Muscle of back (tissue), 11 donors: ENCODE data around the gene GATM. TPM values are rescaled to one million over a fixed set of nuclear protein-coding genes. Genes with fewer than 3 reads are reported as not detected.
"Not testable (repeated sequence)": the region's sequence is repeated elsewhere in the genome, so short reads cannot be mapped to it uniquely, and the experiment has no call there.

ENCODE experiments used
- DNase-seq, 3 donors: peaks; one replicate each; pipeline versions ENCODE4 v3.0.0 to v3.0.0-alpha.2; 2013
- polyA plus RNA-seq, 10 donors: library from polyadenylated mRNA; unstranded; fragments of 120-200 nt; gene quantifications; one replicate each; pipeline ENCODE4 v1.2.1, GENCODE V29; 2013; ENCODE audit not compliant: insufficient read length in 10 of 10

The GATM gene
- polyA plus RNA-seq, 10 donors = 176 to 548 (median 349) TPM

DNA sequence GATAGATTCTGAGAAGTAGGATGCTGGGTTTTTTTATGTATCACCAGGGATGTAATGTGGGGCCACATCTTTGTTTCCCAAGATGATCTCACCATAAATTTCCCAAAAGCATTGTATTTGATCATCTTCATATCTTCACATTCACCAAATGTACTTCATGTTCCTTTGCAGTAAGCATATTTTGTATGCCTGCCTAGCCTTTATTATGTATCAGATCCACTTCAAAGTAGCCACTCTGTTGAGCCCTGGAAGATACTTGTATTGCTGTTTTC is 14.2 kb upstream of the GATM start:
- no peak for DNase-seq

DNA sequence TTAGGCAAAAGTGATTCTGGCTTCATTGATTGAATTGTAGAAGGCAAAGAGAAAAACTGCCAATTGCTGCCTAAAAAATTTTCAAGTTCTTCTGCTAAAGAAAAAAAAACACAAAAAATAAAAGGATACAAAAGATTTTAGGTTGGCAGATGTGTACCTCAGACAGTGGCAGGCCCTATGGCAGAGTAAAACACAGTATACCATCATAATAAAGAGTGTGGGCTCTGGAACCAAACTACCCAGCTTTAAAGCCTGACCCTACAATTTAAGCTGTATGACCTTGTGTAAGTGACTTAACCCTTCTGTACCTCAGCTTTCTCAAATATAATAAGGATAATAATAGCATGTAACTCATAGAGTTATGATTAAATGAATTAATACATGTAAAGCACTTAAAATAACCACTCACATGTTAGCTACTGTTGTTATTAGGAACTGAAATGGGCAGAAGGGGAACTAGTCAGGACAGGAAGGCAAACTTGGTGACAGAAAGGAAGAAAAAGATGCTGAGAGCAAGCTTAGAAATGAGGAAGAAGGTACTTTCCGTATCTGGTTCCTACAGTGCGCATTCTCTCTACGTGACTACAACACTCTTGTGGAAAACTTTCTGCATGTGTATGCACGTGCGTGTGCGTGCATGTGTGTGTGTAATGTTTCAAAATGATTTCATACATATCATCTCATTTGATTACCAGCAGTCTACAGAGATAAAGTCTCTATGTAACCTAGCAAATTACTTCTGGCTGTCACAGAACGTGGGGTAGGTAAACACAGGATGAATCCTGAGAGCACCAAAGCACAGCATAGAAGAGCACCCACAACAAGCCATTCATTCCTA is 13.6 kb upstream of the GATM start:
- DNase-seq = peak in 1 of 3 donors; percentile 39

DNA sequence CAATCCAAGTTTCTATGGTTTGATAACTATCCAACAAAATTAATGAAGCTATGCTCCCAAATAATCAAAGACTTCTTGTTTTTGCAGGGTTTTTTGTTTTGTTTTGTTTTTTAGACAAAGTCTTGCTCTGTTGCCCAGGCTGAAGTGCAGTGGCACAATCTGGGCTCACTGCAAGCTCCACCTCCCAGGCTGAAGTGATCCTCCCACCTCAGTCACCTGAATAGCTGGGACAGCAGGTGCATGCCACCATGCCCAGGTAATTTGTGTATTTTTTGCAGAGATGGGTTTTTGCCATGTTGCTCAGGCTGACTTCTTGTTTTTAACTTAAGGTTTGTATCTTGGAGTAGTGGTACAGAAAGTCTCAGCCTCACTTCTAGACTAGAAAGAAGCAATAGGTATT is 11.0 kb upstream of the GATM start:
- DNase-seq = no peak

DNA sequence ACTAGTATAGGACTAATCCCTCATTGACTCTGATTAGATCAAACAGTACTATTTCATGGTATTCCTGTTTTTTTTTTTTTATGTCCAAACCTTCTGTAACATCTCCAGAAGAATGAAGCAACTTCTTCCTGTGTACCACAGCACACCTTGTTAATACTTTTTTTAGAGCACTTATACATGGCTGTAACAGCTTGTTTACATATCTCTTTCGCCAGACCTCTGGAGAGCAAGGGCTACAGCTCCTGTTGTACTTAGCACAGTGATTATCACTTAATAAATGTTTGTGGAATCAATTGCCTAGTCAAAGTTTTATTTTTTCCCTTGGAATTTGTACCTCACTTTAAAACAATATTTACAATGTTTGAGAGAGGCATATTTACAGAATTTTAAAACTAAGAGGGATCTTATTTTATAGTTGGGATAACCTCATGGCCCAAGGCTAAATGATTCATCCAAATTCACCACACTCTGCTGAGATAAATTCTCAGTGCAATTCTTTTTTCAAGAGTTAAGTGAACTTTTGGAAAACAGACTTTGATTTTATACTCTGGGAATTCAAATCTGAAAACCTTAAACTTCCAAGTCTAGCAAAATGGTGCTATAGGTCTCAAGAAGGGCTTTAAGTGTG is 9.2 kb upstream of the GATM start:
- DNase-seq = no peak

DNA sequence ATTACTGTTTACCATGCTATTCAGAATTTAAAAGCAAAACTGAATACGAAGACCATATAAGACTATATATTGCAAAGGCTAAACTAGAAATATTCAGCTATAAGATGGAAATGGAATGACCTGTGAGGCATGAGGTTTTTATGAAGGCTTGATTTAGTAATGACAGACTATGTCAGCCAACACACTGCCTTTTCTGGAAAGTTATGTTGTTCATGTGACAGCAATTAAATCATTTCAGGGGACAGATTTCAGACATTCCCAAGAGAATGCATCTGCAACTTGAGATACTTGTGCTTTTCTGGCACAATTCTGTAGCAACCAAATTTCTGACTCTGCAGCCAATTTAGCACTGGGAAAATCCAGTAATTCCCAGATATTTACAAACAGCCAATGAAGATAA is 8.6 kb upstream of the GATM start:
- DNase-seq = peak in 1 of 3 donors; percentile 39

DNA sequence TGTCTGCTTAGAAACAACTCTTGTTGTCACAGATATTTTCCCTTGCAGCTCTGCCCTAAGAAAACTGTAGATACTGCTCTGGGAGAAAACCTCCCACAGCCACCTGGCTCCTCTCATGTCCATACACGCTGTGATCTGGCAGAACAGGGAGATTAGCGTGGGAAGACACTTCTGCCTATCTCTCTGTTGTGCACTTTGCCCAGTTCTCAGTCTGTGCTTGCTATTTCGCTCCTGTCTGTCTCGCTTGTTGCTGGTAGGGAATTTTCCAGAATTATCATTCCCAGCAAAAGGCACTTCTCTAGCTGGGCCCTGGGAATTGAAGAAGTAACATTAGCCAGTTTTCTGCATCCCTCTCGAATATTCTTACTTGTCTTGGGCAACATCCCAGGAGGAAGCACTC is 8.1 kb upstream of the GATM start:
- no peak for DNase-seq

DNA sequence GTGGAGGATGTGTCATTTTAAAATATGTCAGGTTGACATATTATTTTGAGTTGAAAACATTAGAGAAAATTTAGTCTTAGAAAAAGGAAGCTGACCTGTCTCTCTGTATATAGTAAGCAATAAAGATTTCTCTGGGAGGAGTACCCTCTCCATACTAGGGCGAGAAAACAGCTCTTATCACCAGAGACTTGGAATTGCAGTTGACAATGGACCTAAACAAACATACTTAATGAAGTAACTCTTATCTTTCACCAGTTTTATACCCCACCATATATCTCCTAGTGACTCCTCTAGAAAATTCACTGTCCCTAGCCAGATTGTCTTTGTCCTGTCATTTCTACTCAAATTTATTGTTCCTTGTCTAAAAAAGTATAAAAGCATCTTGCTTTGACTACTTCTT is 7.2 kb upstream of the GATM start:
- DNase-seq = no peak

DNA sequence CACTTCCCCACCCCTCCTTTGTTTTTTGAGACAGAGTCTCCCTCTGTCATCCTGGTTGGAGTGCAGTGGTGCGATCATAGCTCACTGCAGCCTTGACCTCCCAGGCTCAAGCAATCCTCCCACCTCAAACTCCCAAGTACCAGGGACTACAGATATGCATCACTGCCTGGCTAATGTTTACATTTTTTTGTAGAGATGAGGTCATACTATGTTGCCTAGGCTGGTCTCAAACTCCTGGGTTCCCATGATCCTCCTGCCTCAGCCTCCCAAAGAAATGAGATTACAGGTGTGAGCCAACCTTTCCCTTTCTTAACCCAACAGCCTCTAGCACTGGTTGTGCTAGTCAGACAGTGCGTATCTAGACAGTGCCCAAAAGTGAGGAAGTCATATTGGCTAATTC is 6.4 kb upstream of the GATM start:
- DNase-seq = no peak

DNA sequence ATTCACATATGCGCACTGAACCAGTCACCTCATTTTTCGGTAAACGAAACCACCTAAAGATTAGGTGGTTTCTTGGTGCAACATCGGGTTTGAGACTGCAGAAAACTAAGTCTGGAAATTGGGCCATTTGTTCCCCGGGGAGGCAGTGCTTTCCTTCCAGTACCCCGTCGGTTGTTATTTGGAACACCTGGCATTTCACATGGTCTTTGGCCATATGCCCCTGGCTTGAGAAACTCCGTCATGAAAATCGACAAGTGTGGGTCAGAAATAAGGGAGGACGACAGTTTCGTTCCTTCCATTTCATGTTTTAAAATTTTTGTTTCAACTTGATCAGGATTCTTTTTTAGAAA is 544 bp upstream of the GATM start:
- peak in 2 of 3 donors; percentile 39 to 40 for DNase-seq

DNA sequence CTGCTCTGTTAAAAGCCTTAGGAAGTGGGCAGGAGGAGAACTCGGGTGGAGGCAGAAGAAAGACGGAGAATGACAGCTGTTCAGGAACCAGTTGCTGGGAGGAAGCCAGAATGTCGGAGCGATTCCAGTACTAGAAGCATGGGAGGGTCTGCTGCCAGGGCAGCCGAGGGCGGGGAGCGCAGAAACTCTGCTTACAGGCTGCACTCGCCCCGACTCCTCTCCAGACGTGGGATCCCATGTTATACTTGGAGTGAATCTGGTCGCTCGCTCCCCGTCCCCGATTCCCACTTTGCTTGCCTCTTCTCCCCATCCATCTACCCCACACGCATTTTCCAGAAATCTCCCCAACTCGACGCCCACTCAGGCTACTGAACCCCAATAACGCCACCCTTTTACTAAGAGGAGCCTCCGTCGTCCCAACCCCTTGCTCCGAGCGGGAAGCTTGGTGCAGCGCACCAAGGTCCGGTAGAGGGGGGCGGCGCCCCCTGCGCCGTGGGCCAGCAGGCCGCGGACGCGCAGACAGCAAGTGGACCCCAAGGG is 665 bp downstream of the GATM start:
- DNase-seq = peak; percentile 64 to 79 (median 66)

DNA sequence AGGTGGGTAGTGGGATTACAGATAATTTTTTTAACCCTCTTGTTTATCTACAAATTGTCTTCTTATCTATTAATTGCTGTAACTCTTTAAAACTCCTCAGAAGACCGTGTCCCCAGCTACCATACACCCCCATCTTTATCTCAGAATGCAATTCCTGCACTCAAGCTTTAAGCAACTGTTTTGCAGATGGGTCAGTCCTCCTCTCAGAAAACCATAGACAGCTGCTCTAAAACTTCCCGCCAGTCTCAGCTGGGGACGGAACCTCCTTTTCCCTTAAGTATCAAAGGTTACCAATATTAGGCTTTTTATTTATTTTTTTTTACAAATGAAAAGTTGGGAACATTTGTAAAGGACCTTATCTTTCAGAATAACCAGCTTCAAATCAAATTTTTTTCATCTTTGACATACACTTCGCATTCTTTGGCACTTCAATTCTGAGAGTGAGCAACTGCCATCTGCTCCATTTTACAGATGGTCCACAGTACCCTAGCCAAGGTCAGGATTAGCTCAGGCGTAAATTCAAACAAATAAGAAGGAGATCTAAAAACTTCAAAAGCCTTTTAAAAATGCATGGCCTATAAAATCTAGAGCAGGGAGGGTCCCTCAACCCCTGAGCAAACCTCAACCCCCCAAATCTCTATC is 1.3 kb downstream of the GATM start:
- peak in 1 of 3 donors; percentile 45 for DNase-seq

DNA sequence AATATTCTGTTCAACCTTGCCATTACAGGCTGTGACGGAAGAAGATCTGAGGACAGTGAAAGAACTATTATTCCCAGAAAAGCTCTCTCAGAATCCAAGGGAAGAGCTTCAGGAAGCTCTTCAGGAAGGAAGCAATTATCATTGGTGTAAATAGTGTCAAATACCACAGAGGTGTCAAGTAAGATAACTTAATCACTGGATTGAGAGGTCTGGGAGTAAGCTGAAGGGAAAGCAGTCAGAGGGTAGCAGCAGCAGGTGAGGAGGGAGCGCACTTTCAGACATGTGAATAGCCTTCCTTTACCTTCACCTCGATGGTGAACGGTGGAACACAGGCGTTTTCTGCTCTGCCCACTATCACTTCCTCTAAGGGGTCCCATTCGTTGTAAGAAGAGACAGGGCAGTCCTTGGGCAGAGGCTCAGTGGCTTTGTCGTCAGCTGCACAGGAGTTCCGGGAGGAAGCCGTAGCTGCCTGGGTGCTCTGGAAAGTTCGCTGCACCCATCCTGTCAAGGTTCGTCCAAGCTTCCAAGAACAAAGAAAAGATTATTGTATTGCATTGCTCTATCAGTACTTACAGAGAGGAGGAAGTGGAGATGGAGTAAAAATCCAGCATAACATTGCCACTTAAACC is 1.9 kb downstream of the GATM start:
- DNase-seq = no peak

DNA sequence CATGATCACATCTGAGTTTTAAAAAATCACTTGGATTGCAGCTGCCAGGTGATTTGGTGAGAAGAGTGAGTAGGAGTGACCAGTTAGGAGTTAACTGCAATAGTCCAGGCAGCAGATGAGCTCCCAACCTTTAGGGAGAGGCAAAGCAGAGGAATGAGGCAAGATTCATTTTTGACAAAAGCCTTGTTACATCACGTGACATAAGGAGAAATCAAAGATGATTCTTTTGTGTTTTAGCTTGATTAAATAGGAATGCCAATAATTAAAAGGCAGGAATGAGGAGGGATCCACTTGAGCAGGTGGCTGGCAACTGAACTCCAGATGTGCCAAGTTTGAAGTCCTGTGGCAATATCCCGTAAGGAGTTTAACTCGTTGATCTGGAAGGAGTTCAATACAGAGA is 2.5 kb downstream of the GATM start:
- no peak for DNase-seq

DNA sequence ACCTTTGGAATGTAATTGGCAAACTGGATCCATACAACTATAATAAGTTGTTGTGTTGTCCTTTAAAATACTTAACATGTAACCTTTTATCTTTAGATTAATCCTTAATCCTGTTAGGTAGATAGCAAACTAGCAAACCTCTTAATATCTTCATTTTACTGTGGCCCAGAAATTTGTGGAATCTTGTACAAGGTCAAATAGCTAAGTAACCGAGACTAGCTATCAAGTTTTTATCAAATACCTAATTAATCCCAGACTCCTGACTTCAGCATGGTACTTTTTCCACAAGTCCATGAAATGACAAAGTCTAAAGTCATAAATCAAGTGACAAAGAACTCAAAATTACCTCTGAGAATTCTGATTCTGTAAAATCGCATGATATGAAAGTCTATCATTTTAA is 4.4 kb downstream of the GATM start:
- no peak for DNase-seq

DNA sequence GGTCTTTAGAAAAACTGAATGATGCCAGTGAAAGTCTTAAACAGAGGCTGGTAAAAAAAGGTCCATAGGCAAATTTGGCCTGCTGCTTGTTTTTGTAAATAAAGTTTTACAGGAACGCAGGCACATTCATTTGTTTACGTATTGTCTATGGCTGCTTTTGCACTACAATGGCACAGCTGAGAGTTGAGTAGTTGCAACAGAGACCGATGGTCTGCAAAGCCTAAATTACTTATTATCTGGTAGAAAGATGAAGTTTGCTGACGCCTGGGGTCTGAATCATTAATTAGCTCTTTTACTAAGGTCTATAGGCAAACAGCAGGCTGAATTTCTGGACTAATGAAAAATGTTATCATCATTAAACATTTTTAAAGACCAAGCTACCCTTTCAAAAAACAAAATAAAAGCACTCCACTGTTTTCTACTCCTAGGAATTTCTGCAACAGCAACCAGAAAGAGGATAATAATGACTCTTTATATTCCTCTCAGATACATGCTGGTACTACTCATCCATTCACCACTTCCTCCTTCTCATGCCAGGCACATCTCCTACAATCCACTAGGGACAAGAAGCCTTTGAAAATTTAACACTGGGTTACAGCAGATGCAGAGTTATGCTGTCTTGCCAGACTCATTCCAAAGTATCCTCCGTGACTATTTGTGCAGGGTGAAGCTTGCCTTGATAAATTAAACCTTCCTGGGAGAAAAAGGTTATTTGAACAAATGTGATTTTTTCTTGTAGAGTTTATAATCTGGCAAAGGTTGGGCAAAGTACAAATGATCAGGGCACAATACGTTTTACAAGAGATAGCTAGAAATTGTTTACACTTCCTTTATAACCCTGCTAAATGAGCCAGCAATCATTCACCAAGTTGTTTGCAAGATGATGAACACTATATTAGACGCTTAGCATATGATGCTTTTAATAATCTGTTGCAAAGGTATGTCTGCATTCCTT is 6.0 kb downstream of the GATM start:
- DNase-seq = no peak

DNA sequence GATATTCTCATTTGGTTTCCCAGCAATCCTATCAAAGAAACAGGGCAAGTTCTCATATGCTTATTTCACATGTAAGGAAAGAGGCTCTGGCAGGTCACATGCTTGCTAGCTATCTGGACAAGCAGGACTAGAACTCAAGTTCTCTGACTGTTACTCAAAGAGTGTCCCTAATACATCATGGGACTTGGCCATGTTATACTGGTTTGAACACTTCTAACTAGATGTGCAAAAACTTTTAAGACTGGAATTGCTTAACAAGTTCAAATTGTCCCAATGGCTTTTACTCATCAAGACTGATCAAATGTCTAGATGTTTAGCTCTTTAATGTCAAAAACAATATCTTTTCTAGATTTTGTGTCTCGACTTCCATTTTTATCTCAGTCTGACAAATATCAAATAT is 6.8 kb downstream of the GATM start:
- DNase-seq = no peak

DNA sequence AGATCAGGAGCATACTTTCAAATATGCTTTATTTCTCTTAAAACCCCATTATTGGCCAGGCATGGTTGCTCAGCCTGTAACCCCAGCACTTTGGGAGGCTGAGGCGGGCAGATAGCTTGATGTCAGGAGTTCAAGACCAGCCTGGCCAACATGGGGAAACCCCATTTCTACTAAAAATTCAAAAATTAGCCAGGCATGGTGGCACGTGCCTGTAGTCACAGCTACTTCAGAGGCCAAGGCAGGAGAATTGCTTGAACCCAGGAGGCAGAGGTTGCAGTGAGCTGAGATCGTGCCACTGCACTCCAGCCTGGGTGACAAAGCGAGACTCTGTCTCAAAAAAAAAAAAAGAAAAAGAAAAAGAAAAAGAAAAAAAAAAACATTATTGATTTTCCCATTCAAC is 8.3 kb downstream of the GATM start:
- DNase-seq = not testable (repeated sequence)

DNA sequence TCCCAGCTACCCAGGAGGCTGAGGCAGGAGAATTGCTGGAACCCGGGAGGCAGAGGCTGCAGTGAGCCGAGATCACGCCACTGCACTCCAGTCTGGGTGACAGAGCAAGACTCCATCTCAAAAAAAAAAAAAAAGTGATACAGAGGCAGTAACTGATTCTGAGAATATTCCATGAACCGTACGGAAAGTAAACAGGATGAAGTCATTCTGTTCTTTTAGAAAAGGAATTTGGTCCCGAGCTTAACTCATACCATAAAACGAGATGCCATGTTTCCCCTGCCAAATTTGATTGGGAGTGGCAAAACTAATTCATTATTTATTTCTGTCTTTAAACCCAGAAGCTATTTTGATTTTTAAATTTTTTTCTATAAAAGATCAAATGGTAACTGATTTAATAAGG is 11.1 kb downstream of the GATM start:
- not testable (repeated sequence) for DNase-seq

DNA sequence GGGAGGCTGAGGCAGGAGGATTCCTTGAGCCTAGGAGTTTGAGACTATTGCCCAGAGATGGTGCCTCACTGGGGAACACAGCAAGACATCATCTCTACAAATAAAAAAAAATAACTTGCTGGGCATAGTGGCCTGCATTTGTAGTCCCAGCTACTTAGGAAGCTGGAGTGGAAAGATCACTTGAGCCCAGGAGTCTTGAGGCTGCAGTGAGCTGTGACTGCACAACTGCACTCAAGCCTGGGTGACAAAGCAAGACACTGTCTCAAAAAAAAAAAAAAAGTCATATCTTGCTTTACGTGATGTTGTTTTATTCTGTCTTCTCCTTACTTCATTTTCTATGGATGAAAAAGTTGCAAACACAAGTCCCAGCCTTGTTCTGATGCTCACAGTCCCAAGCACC is 14.1 kb downstream of the GATM start:
- no peak for DNase-seq

DNA sequence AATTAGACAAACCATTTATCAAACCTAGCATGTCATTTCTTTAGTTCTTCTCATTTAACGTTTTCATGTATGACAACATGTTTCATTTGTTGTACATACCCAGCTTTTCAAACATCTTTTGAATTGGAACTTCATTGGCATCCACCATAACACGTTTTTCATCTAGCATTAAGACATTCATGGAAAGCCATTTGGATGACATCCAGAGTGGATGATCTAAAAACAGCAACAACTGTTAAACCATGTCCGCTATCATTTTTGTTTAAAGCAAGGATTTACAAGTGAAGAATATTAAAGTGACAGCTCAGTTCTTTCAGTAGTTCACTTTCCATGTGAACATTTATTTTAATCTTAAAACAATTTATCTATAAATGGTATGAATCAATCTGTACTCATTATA is 14.5 kb downstream of the GATM start:
- DNase-seq = no peak

DNA sequence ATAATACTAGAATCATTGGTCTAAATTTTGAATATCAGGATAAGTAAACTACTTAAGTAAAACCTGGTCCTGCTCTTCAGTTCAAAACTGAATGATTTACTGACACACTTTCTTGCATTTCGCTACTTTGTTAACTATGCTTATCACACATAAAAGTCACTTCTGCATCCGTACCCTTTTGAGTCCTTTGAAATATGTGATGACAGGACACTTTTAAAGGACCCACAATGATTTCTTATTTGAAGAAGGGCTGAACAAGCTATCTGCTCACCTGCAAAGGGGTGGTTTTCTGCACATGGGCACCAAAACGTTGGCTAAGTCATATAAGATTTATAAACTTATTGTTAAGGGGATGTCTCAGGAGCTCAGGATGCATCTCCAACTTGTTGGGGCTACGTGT is 15.0 kb downstream of the GATM start:
- DNase-seq = no peak

DNA sequence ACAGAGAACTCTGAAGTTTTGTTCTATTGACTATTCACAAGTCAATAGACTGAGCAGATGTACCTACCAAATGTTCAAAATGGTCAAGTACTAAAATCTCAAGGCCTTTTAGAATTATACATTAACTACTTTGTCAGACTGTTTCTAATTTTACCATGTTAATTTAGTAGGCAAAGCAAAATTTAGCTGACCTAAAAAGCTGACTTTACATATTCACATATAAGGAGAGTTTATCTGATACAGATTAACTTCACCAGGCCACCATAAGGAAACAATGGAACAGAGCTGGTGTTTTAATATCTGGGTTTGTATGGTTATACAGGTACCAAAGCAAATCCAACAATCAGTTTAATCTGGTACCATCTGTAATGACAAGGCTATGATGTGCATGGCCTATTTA is 15.9 kb downstream of the GATM start:
- no peak for DNase-seq
